ENCODE measurements around the gene DDI1.
"Not testable (repeated sequence)": the region's sequence is repeated elsewhere in the genome, so short reads cannot be mapped to it uniquely, and the experiment has no call there.

DDI1 gene

GRCh38 chr11:104043142-104043541, 6.7 kb downstream of the DDI1 start:
- DNase-seq: no peak

- no peak for DNase-seq
Measured at GRCh38 chr11:104043678-104044239, 7.3 kb downstream of the DDI1 start.

DNA sequence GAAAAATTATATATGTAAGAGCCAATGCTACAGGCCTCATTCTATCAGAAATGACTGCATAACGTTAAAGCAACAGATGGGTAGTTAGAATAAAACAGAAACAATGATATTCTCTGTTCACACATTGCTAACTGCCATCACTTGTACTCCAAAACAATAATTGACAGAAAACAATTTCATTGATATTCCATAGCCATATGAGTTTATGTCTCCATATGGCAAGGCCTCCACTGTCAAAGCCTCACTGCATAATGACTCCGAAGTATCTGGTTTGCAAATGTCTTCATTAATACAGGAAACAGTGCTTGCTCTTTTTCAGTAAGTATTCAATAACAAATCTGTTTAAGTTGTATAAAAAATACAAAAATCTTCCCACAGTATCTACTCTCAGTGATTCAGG, 9.9 kb downstream of the DDI1 start:
- no peak for DNase-seq

DNA sequence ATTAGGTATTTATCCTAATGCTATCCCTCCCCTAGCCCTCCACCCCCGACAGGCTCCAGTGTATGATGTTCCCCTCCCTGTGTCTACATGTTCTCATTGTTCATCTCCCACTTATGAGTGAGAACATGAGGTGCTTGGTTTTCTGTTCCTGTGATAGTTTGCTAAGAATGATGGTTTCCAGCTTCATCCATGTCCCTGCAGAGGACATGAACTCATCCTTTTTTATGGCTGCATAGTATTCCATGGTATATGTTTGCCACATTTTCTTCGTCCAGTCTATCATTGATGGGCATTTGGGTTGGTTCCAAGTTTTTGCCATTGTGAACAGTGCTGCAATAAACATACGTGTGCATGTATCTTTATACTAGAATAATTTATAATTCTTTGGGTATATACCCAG, 10.4 kb downstream of the DDI1 start:
- not testable (repeated sequence) for DNase-seq

DNA sequence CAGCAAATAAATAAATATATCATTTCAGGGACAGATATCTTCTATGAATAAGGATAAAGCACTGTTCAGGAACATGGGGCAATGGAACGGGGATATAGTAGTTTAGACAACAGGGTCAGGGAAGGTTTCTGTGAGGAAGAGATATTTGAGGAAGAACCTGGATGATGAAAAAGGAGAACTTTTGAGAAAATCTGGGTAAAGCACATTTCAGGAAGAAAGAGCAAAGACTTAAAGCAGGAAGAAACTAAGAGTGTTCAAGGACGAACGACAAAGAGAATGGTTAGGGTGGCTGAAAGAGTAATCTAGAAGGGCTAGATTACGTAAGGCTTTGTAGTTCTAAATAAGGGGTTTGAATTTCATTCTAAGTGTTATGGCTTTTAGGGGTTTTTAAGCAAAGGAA, 12.7 kb downstream of the DDI1 start:
- DNase-seq: no peak

DNA sequence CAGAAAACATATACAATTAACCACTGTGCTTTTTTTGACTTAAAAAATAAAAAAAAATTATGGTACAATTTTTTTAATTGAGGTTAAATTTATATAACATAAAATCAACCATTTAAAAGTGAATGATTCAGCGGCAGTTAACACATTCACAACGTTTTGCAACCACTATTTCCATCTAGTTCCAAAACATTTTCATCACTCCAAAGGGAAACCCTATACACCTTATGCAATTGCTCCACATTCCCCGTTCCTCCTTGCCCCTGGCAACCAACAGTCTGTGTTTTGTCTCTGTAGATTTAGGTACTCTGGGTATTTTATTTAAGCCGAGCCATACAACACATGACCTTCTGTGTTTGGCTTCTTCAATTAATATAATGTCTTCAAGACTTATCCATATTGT, 15.3 kb downstream of the DDI1 start:
- no peak for DNase-seq

DNA sequence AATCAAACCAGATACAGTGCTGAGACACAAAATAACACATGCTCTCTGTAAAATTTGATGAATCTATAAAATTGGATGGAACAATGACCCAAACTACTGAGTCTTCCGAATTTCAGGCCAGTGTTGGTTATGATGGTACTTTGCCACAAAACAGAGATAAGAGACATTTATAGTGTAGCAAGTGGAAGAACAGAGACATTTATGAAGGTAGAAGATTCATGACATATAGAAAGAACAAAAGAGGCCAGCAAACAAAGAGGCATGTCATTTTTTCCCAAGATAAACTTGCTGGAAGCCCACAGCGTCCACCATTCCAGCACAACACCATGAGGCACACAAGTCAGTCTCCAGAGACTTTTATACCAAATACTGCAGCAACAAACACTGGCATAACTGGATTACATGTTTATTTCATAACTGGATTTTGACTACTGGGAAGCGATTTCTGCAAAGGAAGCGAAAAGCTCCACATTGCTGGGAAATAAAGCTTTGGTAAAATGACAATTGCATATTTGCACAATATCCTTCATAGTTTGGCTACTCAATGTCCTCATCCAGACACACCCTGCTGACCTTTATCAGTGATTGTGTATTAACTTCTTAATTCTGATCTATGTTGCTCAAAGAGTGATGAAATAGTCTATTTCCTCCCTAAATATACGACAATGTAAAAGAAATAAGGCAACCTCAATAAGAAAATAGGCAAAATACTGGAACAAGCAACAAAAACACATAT, 17.5 kb downstream of the DDI1 start:
- DNase-seq: no peak

DNA sequence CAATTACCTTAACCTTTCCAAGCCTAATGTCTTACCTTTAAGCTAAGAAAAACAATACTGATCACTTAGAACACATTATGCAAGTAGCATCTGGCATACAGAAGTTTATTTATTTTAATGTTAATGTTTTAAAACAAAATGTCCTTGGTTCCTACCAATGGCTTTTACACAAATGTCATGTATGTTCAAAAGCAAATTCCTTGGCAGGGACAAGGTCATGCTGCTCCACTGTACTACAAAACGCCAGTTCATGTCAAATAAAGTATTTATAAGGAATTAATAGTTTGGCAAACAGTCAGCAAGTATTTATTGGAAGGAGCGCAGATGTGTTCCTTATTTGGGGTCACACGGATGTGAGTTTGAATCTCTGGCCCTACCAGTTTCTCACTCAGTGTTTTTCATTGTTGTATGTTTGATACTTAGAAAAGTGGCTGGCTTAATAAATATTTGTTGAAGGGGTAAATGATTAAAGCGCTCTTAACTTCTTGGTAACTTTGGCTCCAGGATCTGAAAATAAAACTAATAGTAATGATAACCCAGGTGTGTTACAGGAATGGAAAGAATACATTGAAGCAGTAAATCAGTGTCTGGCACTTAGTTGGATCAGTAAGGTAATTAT, 18.6 kb downstream of the DDI1 start:
- no peak for DNase-seq

GRCh38 chr11:104055596-104055995, 19.2 kb downstream of the DDI1 start:
- DNase-seq: no peak

DNA sequence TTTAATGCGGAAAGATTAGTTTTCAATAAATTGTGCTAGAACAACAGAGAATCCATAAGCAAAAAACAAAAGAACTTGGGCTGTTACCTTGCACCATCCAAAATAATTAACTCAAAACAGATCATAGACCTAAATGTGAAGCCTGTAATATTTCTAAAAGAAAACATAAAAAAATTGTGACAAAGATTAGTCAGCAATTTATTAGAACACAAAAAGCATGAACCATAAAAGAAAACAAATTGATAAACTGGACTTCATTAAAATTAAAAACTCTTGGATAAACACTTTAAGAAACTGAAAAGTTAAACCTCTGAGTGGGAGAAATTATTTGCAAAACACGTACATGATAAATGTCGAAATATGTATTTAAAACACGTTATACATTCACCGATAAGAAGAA, 21.5 kb downstream of the DDI1 start:
- no peak for DNase-seq

DNA sequence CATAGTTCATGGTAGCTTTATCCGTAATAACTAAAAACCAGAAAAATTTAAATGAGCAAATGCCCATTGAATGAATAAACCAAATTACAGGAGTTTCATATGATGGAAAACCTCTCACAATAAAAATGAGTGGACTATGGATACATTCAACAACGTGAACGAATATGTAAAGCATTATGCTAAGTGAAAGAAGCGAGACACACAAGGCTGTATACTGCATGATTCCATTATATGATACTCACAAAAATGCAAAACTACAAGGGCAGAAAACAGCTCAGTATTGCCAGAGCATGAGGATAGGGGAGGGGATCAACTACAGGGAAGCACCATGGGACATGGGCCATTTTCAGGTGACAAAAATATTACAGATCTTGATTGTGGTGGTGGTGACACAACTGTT, 22.2 kb downstream of the DDI1 start:
- DNase-seq: no peak

GRCh38 chr11:104060004-104060794, 23.8 kb downstream of the DDI1 start:
- DNase-seq: no peak

GRCh38 chr11:104060820-104061219, 24.4 kb downstream of the DDI1 start:
- no peak for DNase-seq

DNA sequence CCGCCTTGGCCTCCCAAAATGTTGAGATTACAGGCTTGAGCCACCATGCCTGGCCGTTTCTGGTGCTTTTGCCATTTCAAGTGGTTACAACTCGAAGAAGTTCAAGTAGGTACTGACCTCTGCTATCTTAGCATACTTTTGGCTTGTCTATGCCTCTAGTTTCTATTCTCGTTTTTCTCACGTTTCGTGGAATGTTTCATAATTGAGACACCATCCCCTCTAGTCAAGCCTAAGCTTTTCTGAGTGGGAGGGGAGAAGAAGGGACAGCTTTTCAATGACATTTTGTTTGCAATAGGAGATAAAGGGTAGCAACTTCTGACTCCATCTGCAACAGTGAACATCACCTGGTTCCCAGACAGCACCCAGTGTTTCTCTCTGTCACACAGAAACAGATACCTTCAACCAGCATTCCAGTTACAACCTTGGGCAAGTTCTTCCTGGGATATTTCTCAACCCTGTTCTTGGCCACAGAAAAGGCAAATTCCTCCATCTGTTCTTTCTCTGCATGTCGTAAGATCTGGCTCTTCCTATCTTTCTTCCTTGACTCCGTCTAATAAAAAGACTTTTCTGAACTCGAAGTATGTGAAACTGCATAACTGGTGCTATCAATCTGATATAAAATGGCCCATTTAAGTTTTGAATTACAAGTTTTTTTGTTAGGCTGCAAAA, 25.5 kb downstream of the DDI1 start:
- DNase-seq: no peak

DNA sequence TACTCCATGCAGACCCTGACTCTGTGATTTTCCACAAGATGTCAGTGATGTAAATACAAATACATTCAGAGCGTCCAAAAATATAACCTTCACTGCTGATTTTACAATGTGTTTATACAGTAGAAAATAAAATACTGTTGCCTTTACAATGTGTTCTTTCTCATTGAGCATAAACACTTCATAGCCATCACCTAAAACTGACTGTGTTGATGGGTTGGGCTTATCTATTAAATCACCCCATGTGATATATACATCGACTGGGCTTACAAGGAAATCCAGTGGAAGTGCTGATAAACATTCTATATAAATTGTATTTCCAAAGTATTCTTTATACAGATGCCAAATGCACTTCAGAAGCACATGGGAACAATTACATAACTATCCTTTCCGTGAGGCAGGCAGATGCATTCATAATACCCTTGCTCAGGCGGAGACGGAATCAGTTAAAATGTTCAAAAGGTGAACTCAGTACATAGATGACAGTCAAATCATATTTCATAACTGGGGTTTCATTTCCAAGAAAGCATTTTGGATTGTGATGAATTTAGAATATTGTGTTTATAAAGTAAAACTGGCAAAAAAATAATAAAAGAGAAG, 27.7 kb downstream of the DDI1 start:
- DNase-seq: no peak

GRCh38 chr11:104067534-104067933, 31.1 kb downstream of the DDI1 start:
- DNase-seq: no peak

DNA sequence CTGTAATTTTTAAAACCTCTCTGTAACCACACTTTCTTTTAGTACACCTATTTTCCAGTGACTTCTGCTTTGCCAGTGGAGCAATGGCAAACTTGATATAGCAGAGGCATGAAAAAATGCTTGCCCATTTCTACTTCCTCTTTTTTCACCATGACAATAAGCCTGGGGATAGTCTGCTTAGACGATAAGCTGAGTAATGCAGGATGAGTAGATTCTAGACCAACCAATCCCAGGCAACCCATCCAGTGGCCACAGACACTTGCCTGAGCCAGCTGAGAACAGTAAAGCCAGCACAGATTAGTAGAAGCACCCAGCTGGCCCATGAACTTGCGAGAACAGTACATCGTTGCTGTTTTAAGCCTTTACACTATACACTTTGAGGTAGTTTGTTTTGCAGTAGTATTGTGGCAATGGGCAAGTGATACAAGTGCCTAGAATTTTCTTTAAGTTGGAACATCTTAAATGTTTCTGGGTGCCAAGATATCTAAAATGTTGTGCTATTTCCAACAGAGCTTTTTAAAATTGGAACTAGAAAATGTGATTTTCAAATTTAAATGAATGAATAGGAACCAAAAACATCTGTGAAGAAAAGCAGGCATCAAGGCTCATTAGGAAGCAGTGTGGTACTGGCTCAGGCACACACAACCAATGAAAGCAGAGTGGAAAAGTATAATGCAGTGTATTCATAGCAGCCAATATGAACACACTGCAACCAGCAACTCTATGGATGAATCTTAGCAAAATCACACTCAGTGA, 37.7 kb downstream of the DDI1 start:
- no peak for DNase-seq

DNA sequence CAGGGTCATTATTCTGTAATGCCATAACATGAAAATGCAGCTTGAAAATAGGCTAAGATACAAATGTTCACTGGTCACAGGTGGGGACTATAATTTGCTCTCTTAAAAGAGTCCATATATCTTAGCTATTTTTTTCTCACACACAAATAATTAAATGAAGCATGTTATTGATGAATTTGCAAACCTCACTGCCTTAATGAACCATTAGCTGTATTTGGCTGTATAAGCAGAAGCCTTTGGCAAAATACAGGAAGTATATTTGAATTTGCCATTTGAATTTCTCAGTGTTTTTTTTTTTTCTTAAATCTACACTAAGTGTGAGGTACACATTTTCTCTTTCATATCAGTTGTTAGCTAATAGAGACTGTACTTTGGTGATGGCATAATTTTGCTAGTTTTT, 38.7 kb downstream of the DDI1 start:
- no peak for DNase-seq

GRCh38 chr11:104075706-104076105, 39.3 kb downstream of the DDI1 start:
- DNase-seq: no peak

GRCh38 chr11:104076455-104076854, 40.0 kb downstream of the DDI1 start:
- no peak for DNase-seq

GRCh38 chr11:104078245-104078644, 41.8 kb downstream of the DDI1 start:
- no peak for DNase-seq

DNA sequence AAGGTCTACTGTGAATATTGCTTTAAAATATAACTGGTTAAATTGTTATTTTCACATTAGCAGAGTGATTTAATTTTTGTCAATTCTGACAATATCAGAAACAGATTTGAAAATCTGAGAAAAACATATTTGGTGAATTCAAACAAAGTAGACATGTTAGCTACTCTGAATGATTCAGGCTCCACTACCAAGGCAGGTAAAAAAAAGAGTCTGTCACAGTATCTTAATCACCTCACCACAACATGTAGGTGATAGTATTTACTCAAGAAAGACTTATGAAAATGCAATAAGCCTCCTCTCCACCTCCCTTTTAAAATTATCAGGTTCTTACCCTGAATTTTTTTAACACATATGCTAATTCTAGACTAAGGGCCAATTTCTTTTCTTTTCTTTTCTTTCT, 42.6 kb downstream of the DDI1 start:
- DNase-seq: no peak

All from CD4-positive, alpha-beta T cell treated with Interleukin-6 for 4 hours (primary cell).